Stimulated activated CD4-positive, alpha-beta T cell treated with anti-CD3 and anti-CD28 coated beads, Interleukin-4, amount 100 ng/mL, for 4 hours (primary cell): ENCODE measurements around the gene TMEM248.

Source experiments
- DNase-seq, 2 experiments: peaks; one replicate each; pipeline ENCODE4 v3.0.0-alpha.2; 2020

The TMEM248 gene

DNA sequence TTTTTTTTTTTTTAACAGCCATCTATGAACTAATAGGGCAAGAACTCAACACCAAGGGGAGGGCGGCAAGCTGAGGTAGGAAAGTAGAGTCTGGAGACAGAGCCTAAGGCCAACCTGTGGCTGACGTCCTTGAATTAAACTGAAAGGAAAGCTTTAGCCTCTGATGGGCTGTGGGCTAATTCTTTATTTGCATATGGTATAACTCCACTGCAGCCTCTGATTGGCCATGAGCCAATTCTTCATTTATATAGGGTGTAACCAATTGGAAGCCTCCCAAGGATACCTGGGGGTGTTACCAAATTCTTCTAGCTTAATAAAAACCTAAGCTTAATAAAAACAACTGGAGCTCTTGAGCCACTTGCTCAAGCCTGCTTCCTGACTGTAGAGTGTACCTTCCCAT is 85.9 kb downstream of the TMEM248 start:
- DNase-seq, result no peak
